Stomach (tissue), 9 donors: ENCODE data around the gene DIS3L2. TPM values are rescaled to one million over a fixed set of nuclear protein-coding genes. Genes with fewer than 3 reads are reported as not detected.

ENCODE experiments used
- DNase-seq, 2 donors: peaks; one replicate each; pipeline versions ENCODE4 v3.0.0 to v3.0.0-alpha.2; 2013 to 2019
- H3K27ac ChIP-seq, 5 donors: fragments of 200-600 bp in 4 of 5; sonication (generic) in 4 of 5; one replicate each; pipeline ENCODE4 v1.5.1; 2013 to 2019; ENCODE audit warnings: mild to moderate bottlenecking in 1 of 5, moderate library complexity in 1 of 5
- H3K27me3 ChIP-seq, 3 donors: fragments of 200-600 bp; sonication (generic); one replicate each; pipeline ENCODE4 v1.5.1; 2017 to 2019; ENCODE audit warnings: mixed run types in 1 of 3
- H3K36me3 ChIP-seq, 4 donors: fragments of 200-600 bp; sonication (generic); 1 replicate in 3 of 4; 2 replicates in 1 of 4; pipeline ENCODE4 v1.5.1; 2016 to 2019
- H3K4me1 ChIP-seq, 4 donors: fragments of 200-600 bp; sonication (generic); one replicate each; pipeline ENCODE4 v1.5.1; 2016 to 2019
- H3K4me3 ChIP-seq, 4 donors: fragments of 200-600 bp; sonication (generic) in 3 of 4; one replicate each; pipeline ENCODE4 v1.5.1; 2016 to 2019; ENCODE audit warnings: mild to moderate bottlenecking in 1 of 4
- H3K9me3 ChIP-seq, 4 donors: fragments of 200-600 bp; sonication (generic); one replicate each; pipeline ENCODE4 v1.5.1; 2016 to 2019
- EP300 ChIP-seq: sonication (generic); formaldehyde crosslinking; IDR thresholded peaks from one replicate; pipeline ENCODE4 v1.6.1; 2017; ENCODE audit warnings: antibody characterized with exemption
- POLR2A ChIP-seq, 4 donors: fragments of 450-650 bp; IDR thresholded peaks; one replicate each; pipeline ENCODE4 v1.6.1; 2016; ENCODE audit warnings: antibody characterized with exemption in 4 of 4, control low read depth in 2 of 4, mild to moderate bottlenecking in 1 of 4, moderate library complexity in 1 of 4
- POLR2AphosphoS5 ChIP-seq, 3 donors: sonication (generic); formaldehyde crosslinking; IDR thresholded peaks; one replicate each; pipeline ENCODE4 v1.6.1; 2016; ENCODE audit warnings: antibody characterized with exemption in 3 of 3
- WGBS, 5 donors: extraction: QIAGEN DNeasy Blood & Tissue Kit in 3 of 5; methylation state at CpG; one replicate each; pipeline versions ENCODE4 v1.1.5 to v1.1.7; 2013 to 2018; 5-methylcytosine and 5-hydroxymethylcytosine counted together
- intact Hi-C: fragments of 100-400 bp; cut with DNase I; formaldehyde crosslinking; loops from one replicate; pipeline ENCODE4 v1.15.1; 2023; ENCODE audit warnings: low total_unique reads
- polyA plus RNA-seq, 3 donors: library from polyadenylated mRNA; stranded (reverse); fragments of 200-250 nt; gene quantifications; one replicate each; pipeline ENCODE4 v1.2.3, GENCODE V29; 2013
- total RNA-seq, 5 donors: library from RNA; depleted of rRNA; stranded (reverse); fragments of >200 nt; gene quantifications; one replicate each; pipeline versions ENCODE4 v1.1.0 to v1.2.3, GENCODE V29; 2014 to 2016
- TF ChIP-seq, protein P1 (sequence below), 7 experiments: fragments of 450-650 bp in 4 of 7; fragments of 200-600 bp in 3 of 7; sonication (generic) in 3 of 7; IDR thresholded peaks; one replicate each; pipeline ENCODE4 v1.5.1; 2016 to 2019; ENCODE audit warnings: antibody characterized with exemption in 7 of 7, control low read depth in 2 of 7, mild to moderate bottlenecking in 1 of 7
- donor health status: healthy with polysubstance abuse.
- donor health status: Bipolar disorder and iron deficiency.
- donor health status: healthy.

DIS3L2 gene
- total and polyA plus RNA-seq, 8 donors = 10.4 to 124 (median 26.8) TPM

DNA sequence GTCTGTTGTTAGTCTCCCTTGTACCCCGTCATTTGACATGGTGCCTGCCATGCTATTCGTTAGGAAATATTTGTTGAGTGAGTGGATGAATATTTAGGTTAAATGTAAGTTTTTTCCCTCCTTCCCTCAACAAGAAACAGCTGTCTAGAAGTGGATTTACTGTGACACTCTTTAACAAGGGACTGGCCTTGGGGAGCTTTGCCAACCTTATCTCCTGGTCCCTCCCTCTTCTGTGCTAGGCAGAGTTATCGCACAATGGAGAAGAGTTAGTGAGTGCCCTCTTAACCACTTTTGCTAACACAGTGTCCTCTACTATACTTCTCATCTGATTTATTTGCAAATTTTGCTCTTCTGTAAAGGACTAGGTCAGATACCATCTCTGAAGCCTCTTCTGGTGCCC, 61.2 kb downstream of the DIS3L2 start:
- peak in 1 of 2 donors; percentile 10 for DNase-seq
- Histone ChIP-seq H3K27me3 (no peaks in the 10 kb centered on the region), H3K9me3 (no peaks in the 10 kb centered on the region), H3K4me1 (peaks cover 0 to 6% (median 0%) of the 10 kb centered on the region in 4 donors), H3K4me3 (no peak overlapping the region), H3K36me3 (peaks cover 0 to 79% (median 68%) of the 10 kb centered on the region in 4 donors), H3K27ac (no peak overlapping the region)
- WGBS, 5 donors = 59 to 73% (median 65%) methylated on average over 3 of the region's 3 CpGs
- TF ChIP-seq POLR2A (IDR thresholded peaks at IDR 0.05) (no peak), POLR2AphosphoS5 (IDR thresholded peaks at IDR 0.05) (no peak)
- intact Hi-C loops = no loop called here

DNA sequence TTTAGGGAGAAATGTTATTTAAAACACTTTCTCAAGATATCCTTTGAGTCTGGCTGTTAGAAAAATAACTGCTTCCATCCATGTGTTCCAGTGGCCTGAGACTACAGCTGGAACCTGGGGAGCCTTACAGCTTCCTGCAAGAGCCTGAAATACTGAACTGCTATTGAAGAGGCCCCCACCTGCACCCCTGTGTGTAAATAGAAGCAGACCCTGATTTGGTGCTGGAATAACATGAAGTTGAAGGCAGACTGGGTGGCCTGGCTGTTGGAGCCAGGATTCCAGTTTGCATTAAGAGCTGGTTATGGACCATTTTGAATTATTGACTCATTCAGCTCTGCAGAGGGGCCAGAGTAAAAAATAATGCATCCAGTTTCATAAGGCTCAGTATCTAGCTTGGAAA, 61.9 kb downstream of the DIS3L2 start:
- no peak for DNase-seq
- peaks cover 0 to 72% (median 64%) of the 10 kb centered on the region in 4 donors for H3K36me3 ChIP-seq

DNA sequence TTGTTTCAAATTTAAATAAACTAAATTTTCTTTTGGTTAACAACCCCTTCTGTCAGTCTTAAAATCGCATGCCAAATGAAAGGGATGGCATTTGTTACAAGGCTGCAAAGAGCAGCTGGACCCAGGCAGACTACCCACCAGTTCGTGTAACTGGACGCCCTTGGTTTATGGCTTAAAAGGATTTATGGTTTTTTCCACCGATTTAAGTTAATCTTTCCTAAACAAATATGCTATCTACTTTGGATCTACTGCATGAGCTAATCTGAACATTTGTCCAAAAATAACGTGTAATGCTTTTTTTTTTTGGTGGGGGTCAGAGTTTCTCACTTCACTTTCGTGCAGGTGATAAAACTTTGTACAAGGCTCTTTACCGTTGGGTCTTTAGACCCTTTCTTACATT, 62.9 kb downstream of the DIS3L2 start:
- Histone ChIP-seq H3K36me3 (peaks cover 0 to 63% (median 59%) of the 10 kb centered on the region in 4 donors), H3K27ac (no peak overlapping the region), H3K27me3 (no peaks in the 10 kb centered on the region), H3K4me1 (peaks cover 0 to 10% (median 4%) of the 10 kb centered on the region in 4 donors), H3K4me3 (no peak overlapping the region), H3K9me3 (no peaks in the 10 kb centered on the region)
- 79 to 90% (median 87%) methylated on average over 7 of the region's 7 CpGs for WGBS, 5 donors
- intact Hi-C loops = no loop called here
- no peak for DNase-seq
- TF ChIP-seq, protein P1, sequence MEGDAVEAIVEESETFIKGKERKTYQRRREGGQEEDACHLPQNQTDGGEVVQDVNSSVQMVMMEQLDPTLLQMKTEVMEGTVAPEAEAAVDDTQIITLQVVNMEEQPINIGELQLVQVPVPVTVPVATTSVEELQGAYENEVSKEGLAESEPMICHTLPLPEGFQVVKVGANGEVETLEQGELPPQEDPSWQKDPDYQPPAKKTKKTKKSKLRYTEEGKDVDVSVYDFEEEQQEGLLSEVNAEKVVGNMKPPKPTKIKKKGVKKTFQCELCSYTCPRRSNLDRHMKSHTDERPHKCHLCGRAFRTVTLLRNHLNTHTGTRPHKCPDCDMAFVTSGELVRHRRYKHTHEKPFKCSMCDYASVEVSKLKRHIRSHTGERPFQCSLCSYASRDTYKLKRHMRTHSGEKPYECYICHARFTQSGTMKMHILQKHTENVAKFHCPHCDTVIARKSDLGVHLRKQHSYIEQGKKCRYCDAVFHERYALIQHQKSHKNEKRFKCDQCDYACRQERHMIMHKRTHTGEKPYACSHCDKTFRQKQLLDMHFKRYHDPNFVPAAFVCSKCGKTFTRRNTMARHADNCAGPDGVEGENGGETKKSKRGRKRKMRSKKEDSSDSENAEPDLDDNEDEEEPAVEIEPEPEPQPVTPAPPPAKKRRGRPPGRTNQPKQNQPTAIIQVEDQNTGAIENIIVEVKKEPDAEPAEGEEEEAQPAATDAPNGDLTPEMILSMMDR (IDR thresholded peaks at IDR 0.05) = no peak
- no peak for TF ChIP-seq POLR2A (IDR thresholded peaks at IDR 0.05)
- TF ChIP-seq POLR2AphosphoS5 (IDR thresholded peaks at IDR 0.05) = no peak
- no peak for TF ChIP-seq EP300

More for the DNA sequence above, 61.9 kb downstream of the DIS3L2 start:
- Histone ChIP-seq H3K27ac (no peak overlapping the region), H3K9me3 (no peaks in the 10 kb centered on the region), H3K4me3 (no peak overlapping the region), H3K27me3 (no peaks in the 10 kb centered on the region), H3K4me1 (peaks cover 0 to 8% (median 2%) of the 10 kb centered on the region in 4 donors)
- TF ChIP-seq, protein P1 (IDR thresholded peaks at IDR 0.05) = no peak
- TF ChIP-seq POLR2AphosphoS5 (IDR thresholded peaks at IDR 0.05) (no peak), EP300 (no peak), POLR2A (IDR thresholded peaks at IDR 0.05) (no peak)
- intact Hi-C loops = no loop called here

DNA sequence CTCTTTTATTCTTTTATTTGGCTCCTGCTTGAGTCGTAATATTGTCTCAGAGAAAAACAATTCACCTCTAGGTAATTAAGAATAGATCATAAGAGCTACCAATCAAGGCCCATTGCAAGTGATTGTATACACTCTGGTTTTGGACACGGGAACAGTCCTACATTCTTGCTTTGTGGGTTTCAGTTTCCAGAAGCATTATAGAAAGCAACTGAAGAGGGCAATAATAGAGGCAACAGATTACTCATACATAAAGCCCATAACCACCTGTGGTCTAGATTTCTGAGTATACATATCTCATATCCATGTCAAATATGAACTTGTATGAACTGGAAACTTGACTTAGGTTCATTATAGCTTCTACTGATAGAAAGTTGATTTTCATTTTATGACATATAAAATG, 65.4 kb downstream of the DIS3L2 start:
- intact Hi-C loops = no loop called here
- Histone ChIP-seq H3K27ac (no peak overlapping the region), H3K4me1 (peaks cover 0 to 10% (median 4%) of the 10 kb centered on the region in 4 donors), H3K27me3 (no peaks in the 10 kb centered on the region), H3K9me3 (no peaks in the 10 kb centered on the region), H3K36me3 (peaks cover 0 to 64% (median 49%) of the 10 kb centered on the region in 4 donors), H3K4me3 (no peak overlapping the region)
- WGBS, 5 donors = 85 to 92% (median 87%) methylated on average over 2 of the region's 2 CpGs
- DNase-seq = no peak
- TF ChIP-seq POLR2AphosphoS5 (IDR thresholded peaks at IDR 0.05) (no peak), POLR2A (IDR thresholded peaks at IDR 0.05) (no peak), EP300 (no peak)
- TF ChIP-seq, protein P1 (IDR thresholded peaks at IDR 0.05) = no peak

DNA sequence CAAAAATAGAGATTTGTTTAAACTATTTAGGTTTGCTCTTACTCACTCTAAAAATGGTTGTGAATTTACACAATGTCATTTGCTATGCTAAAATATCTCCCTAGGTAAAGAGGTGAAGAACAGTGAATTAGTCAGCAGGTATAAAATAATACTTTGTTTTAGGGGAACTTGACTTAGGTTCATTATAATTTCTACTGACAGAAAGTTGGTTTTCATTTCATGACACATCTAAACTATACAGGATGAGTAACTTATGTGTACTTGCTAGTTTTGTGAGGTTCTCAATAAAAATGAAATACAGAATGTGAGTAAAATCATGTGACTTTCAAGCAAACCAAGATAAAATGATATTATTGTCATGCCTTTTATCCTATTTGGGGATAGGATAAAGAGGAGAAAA, 66.0 kb downstream of the DIS3L2 start:
- intact Hi-C loops = no loop called here
- Histone ChIP-seq H3K4me1 (peaks cover 0 to 9% (median 4%) of the 10 kb centered on the region in 4 donors), H3K27ac (no peak overlapping the region), H3K36me3 (peaks cover 0 to 60% (median 45%) of the 10 kb centered on the region in 4 donors), H3K27me3 (no peaks in the 10 kb centered on the region), H3K4me3 (no peak overlapping the region), H3K9me3 (no peaks in the 10 kb centered on the region)
- no peak for DNase-seq
- TF ChIP-seq POLR2A (IDR thresholded peaks at IDR 0.05) (no peak), POLR2AphosphoS5 (IDR thresholded peaks at IDR 0.05) (no peak), EP300 (no peak)
- TF ChIP-seq, protein P1 (IDR thresholded peaks at IDR 0.05) = no peak
